Liver (tissue), 3 donors: ENCODE measurements around the gene MTMR12.
"Not testable (repeated sequence)": the region's sequence is repeated elsewhere in the genome, so short reads cannot be mapped to it uniquely, and the experiment has no call there.

Experiments used
- CTCF ChIP-seq: fragments of 150-350 bp; IDR thresholded peaks from 2 replicates; pipeline ENCODE4 v1.5.1; 2017; ENCODE audit warnings: improper control_type of control experiment, low read depth, low read length; ENCODE audit not compliant: missing input control
- EGR1 ChIP-seq, 2 donors: IDR thresholded peaks; 2 replicates each; pipeline ENCODE4 v1.6.1; 2016 to 2018; ENCODE audit warnings: antibody characterized with exemption in 2 of 2, low read depth in 2 of 2
- MAX ChIP-seq: IDR thresholded peaks from 2 replicates; pipeline ENCODE4 v1.6.1; 2016; ENCODE audit warnings: antibody characterized with exemption
- REST ChIP-seq: IDR thresholded peaks from 2 replicates; pipeline ENCODE4 v1.6.1; 2016; ENCODE audit warnings: antibody characterized with exemption, mild to moderate bottlenecking
- SP1 ChIP-seq: IDR thresholded peaks from 2 replicates; pipeline ENCODE4 v1.6.1; 2018; ENCODE audit warnings: antibody characterized with exemption, mild to moderate bottlenecking
- TAF1 ChIP-seq: conservative IDR thresholded peaks from 2 replicates; pipeline ENCODE4 v1.6.1; 2016; ENCODE audit warnings: antibody characterized with exemption, mild to moderate bottlenecking
- YY1 ChIP-seq: IDR thresholded peaks from 2 replicates; pipeline ENCODE4 v1.6.1; 2016; ENCODE audit warnings: antibody characterized with exemption, mild to moderate bottlenecking
- ZBTB33 ChIP-seq: IDR thresholded peaks from 2 replicates; pipeline ENCODE4 v1.6.1; 2016; ENCODE audit warnings: antibody characterized with exemption
- donor health status: healthy.
- donor health status: healthy.

- not testable (repeated sequence) for TF ChIP-seq CTCF; TAF1; EGR1 (IDR thresholded peaks at IDR 0.05; ENCODE audit: low read depth in 2 of 2); SP1; ZBTB33; REST; YY1; MAX
Measured at GRCh38 chr5:32321787-32322186, 9.0 kb upstream of the MTMR12 start.
